ENCODE results near the gene AFDN.
"Not testable (repeated sequence)": the region's sequence is repeated elsewhere in the genome, so short reads cannot be mapped to it uniquely, and the experiment has no call there.

AFDN gene

DNA sequence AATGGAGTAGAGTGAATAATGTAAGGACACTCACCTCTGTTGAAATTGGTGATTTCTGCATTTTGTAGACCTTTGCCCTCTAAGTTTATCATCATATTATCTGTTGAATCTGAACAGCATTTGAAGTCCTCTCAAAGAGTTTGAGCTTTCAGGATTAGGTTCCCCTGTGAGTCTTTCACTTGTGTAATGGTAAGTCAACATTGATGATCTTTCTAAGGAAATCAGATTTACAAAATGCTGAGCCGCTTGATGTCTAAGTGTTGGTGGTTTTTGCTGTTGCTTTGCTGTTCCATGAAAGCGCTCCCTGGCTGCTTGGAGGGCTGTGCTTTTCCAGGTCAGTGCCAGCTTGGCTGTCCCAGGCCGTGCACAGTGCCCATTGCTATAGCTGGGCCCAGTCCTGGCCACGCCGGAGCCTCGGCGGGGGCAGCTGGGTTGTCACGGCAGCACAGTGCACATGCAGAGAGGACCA is 136.9 kb downstream of the AFDN start:
- no peak for DNase-seq

GRCh38 chr6:167965592-167966539 is 139.2 kb downstream of the AFDN start:
- no peak for DNase-seq

GRCh38 chr6:167966540-167966905 is 139.8 kb downstream of the AFDN start:
- DNase-seq: no peak

DNA sequence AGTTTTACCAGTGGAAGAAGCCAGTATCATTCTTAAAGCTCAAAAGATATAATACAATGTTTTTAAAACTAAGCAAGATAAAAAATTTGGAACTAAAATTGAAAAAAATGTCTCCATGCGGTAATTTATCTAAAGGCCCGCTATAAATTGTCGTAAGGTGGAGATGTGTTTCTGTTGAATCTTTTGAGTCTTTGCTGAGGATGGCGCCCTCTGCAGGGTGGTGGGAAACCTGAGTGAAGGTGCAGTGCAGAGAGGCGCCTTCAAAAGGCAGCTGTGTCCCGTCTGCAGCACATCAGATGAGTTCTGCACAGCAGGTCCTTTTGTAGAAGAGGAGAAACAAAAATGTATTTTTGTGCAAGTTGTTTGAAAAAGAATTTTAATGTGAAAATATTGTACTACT is 141.4 kb downstream of the AFDN start:
- DNase-seq: no peak

DNA sequence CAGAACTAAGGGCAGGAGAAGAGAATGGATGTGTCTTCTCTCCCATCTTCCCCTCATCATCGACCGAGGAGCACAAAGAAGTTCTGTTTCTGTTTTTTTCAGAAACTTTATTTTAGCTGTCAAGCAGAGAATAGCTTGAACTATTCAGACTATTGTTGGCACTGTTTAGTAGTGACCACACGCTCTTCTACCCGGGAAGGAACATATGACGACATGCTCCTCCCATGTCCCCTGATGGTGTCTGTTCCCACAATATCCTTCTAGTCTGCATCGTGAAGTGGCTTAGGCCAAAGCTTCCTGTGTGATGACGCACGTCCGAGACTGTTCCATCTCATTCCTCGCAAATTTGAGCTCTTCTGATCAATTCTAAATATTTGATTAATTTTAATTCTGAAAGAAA is 143.5 kb downstream of the AFDN start:
- DNase-seq: no peak

- DNase-seq: no peak
These were observed 145.5 kb downstream of the AFDN start for GRCh38 chr6:167972193-167972592.

GRCh38 chr6:167973148-167973885 is 146.6 kb downstream of the AFDN start:
- DNase-seq: no peak

- no peak for DNase-seq
These were observed 148.1 kb downstream of the AFDN start for GRCh38 chr6:167974640-167975344.

DNA sequence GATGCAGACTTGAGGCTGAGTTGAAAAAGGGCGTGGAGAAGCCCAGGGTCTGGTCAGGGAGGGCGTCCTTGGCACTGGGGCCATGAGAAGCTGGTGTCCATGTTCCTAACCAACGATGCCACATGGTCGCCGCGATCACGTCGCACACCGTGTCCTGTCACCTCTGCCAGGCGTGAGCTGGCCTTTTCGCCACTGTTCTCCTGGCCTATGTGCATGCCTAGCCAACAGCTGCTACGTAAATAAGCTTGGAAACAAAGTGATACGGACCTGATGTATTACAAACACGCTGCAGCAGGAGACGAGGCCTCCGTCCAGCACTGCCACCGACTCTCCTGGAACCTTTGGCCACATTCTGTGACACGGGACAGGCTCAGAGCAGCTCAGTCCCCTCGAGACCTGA is 148.7 kb downstream of the AFDN start:
- no peak for DNase-seq

GRCh38 chr6:167976116-167976657 is 149.5 kb downstream of the AFDN start:
- not testable (repeated sequence) for DNase-seq

DNA sequence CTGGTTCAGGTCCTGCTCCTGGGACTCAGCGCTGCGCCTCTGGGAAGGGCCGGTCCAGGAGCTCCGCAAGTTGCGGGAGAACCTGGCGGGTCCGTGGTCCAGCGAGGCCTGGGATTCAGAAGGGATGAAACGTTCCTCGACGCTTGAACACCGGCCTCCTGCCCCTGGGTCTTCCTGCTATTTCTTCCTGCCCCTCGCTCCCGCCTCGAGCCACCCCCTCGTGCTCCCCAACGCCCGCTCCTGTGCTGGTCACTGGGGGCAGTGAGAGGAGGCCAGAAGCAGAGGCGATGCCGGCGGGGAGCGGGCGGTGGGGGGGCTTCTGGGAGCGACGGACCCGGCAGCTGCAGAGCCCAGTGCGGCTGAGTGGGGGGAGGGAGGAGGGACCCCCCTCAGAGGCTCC is 150.0 kb downstream of the AFDN start:
- no peak for DNase-seq

DNA sequence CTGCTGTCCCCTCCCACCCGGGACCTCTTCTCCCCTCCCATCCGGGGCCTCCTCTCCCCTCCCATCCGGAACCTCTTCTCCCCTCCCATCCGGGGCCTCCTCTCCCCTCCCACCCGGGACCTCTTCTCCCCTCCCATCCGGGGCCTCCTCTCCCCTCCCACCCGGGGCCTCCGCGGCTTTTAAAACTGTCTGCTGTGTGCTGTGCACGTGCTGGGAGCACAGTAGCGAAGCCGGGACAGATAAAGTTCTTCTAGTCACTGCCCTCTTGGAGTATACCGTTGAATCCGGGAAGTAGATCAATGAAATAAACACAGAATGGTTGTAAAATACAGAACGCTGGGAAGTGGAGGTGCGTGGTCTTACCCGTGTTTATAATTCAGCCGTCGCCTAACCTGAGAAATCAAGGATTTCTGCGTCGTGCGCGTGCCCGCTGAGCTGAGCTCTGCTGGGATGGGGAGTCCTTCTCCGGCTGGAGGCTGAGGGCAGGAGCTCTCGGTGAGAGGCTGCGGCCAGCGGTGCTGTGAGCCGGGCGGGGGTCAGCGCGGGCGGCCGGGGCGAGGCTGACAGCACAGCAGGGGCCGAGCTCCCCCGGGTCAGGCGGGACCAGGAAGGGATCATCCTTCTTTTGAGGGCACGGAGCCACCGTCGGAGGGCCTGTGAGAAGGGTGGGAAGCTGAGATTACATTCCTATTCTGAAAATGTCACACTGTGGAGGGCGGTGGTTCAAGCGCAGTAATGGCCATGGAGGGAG is 151.2 kb downstream of the AFDN start:
- no peak for DNase-seq

DNA sequence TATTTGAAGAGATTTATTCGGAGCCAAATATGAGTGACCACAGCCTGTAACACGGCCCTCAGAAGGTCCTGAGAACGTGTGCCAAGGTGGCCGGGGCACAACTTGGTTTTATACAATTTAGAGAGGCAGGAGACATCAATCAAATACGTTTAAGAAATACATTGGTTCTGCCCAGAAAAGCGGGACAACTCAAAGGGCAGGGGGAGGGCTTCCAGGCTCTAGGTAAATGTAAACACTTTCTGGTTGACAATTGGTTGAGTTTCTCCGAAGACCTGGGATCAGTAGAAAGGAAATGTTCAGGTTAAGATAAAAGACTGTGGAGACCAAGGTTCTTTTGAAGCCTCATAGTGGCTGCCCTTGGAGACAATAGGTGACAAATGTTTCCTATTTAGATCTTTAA is 151.9 kb downstream of the AFDN start:
- no peak for DNase-seq

- no peak for DNase-seq
These were observed 152.9 kb downstream of the AFDN start for GRCh38 chr6:167979436-167980139.

DNA sequence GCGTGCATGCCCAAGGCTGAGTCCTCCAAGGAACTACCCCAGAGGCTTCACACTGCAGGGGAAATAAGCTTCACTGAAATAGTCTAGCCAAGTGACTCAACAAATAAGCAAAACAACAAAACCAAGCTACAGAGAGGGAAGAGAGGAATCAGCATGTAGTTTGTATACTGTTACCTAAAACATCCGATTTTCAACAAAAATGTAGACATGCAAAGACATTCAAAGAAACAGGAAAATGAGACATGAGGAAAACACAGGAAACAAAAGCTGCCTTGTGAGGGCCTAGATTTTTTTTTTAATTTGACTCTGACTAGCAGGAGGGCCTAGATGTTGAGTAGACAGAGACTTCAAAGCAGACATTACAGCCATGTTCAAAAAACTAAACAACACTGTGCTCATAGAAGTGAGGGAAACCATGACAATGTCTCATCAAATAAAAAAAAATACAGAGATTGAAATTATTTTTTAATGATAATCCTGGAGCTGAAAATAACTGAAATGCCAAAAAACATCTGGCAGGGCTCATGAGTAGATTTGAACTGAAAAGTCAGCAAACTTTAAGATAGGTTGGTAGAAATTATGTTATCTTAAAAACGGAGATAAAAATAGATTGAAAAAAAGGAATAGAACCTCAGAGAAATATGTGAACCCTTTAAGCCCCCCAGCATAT is 154.3 kb downstream of the AFDN start:
- no peak for DNase-seq

- DNase-seq: no peak
These were observed 155.3 kb downstream of the AFDN start for GRCh38 chr6:167981916-167982462.

DNA sequence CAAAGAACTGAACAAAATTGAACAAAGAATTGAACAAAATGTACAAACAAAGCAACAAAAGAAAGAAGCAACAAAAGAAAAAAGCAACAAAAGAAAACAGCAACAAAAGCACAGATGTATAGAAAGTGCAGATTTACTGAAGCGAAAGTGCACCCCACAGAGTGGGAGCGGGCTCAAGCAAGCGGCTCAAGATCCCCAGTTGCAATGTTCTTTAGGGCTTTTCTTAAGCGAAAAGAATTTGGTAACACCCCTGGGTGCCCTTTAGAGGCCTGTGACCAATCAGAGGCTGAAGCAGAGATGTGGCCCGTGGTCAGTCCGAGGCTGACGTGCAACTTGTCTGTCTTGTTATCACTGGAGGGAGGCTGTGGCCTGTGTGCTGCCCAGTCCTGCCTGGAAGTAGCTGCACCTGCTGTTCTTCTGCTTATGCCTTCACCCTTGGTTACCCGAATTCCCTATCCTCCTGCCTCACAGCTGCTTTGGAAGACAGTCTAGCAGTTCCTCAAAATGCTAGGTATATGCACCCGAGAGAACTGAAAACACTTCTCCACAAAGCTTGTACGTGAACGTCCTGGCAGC is 157.5 kb downstream of the AFDN start:
- no peak for DNase-seq

DNA sequence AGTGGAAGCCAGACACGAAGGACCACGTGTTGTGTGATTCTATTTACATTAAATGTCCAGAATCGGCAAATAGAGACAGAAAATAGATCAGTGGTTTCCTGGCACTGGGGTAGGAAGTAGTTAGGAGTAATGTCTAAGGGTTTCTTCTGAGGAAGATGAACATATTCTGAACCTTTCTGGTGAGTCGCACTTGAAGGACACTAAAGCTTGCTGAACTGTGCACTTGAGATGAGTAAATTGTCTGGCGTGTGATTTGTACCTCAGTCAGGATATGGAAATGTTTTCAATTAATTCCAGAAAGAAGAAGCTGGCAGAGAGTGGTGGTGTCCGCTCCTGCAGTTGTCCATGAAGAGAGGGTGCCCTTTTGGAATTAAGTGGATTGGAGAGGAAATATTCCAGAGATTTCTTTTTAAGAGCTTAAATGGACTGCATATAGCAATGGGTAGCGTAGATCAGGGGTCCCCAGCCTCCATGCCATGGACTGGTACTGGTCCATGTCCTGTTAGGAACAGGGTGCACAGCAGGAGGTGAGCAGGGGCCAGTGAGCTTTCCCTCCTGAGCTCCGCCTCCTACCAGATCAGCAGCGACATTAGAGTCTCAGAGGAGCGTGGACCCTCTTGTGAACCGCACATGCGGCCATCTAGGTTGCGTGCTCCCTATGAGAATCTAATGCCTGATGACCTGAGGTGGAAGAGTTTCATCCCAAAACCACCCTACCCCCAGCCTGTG is 158.3 kb downstream of the AFDN start:
- no peak for DNase-seq

- no peak for DNase-seq
These were observed 159.3 kb downstream of the AFDN start for GRCh38 chr6:167985911-167986595.
